ENCODE results near the gene FGGY.

- TF ChIP-seq YY1 (IDR thresholded peaks at IDR 0.05; ENCODE audit: insufficient read depth, insufficient read length) (no peak), SUZ12 (IDR thresholded peaks at IDR 0.05; ENCODE audit: extremely low read depth, insufficient read depth, insufficient read length) (no peak)
Observed at GRCh38 chr1:59568158-59568935, 271.5 kb downstream of the FGGY start.

Data from NT2/D1 (cell line).